ENCODE results near the gene C1orf21.
A peak's percentile ranks its signal among the peaks of the same experiment; 100 is the strongest.

C1orf21 gene

GRCh38 chr1:184608581-184608980 is 221.8 kb downstream of the C1orf21 start:
- no peak for DNase-seq

- no peak for DNase-seq
Measured at GRCh38 chr1:184608990-184609389, 222.2 kb downstream of the C1orf21 start.

- no peak for DNase-seq
Measured at GRCh38 chr1:184610876-184611595, 224.2 kb downstream of the C1orf21 start.

- DNase-seq: peak in 2 of 4 experiments; percentile 16 to 17
Measured at GRCh38 chr1:184612229-184612628, 225.4 kb downstream of the C1orf21 start.

- no peak for DNase-seq
Measured at GRCh38 chr1:184614667-184615066, 227.8 kb downstream of the C1orf21 start.

GRCh38 chr1:184615301-184615700 is 228.5 kb downstream of the C1orf21 start:
- DNase-seq: peak; percentile 80 to 93 (median 92)

- DNase-seq: no peak
Measured at GRCh38 chr1:184616504-184616903, 229.7 kb downstream of the C1orf21 start.

- no peak for DNase-seq
Measured at GRCh38 chr1:184617433-184618029, 230.7 kb downstream of the C1orf21 start.

- no peak for DNase-seq
Measured at GRCh38 chr1:184618851-184619250, 232.0 kb downstream of the C1orf21 start.

GRCh38 chr1:184620469-184620868 is 233.6 kb downstream of the C1orf21 start:
- peak in 3 of 4 experiments; percentile 45 to 67 (median 51) for DNase-seq

- no peak for DNase-seq
Measured at GRCh38 chr1:184621260-184621659, 234.4 kb downstream of the C1orf21 start.

GRCh38 chr1:184622136-184622823 is 235.5 kb downstream of the C1orf21 start:
- DNase-seq: no peak

GRCh38 chr1:184623404-184623803 is 236.6 kb downstream of the C1orf21 start:
- no peak for DNase-seq

GRCh38 chr1:184624051-184624450 is 237.2 kb downstream of the C1orf21 start:
- no peak for DNase-seq

GRCh38 chr1:184624626-184625025 is 237.8 kb downstream of the C1orf21 start:
- peak in 3 of 4 experiments; percentile 41 to 50 (median 44) for DNase-seq

- no peak for DNase-seq
Measured at GRCh38 chr1:184625271-184625670, 238.4 kb downstream of the C1orf21 start.

GRCh38 chr1:184626076-184627006 is 239.5 kb downstream of the C1orf21 start:
- DNase-seq: peak in 2 of 4 experiments; percentile 19 to 39

GRCh38 chr1:184627007-184627341 is 240.1 kb downstream of the C1orf21 start:
- no peak for DNase-seq

GRCh38 chr1:184629266-184629665 is 242.4 kb downstream of the C1orf21 start:
- DNase-seq: no peak

GRCh38 chr1:184630679-184631060 is 243.8 kb downstream of the C1orf21 start:
- DNase-seq: peak; percentile 21 to 69 (median 46)

- DNase-seq: no peak
Measured at GRCh38 chr1:184632415-184633175, 245.8 kb downstream of the C1orf21 start.

GRCh38 chr1:184633785-184634184 is 247.0 kb downstream of the C1orf21 start:
- no peak for DNase-seq

Measured in suppressor macrophage (primary cell).